ENCODE results near the gene AGAP3. TPM values are rescaled to one million over a fixed set of nuclear protein-coding genes. Genes with fewer than 3 reads are reported as not detected.

AGAP3 gene
- total RNA-seq, 2 donors from 2014 or later: 26.9 to 28.4 TPM

DNA sequence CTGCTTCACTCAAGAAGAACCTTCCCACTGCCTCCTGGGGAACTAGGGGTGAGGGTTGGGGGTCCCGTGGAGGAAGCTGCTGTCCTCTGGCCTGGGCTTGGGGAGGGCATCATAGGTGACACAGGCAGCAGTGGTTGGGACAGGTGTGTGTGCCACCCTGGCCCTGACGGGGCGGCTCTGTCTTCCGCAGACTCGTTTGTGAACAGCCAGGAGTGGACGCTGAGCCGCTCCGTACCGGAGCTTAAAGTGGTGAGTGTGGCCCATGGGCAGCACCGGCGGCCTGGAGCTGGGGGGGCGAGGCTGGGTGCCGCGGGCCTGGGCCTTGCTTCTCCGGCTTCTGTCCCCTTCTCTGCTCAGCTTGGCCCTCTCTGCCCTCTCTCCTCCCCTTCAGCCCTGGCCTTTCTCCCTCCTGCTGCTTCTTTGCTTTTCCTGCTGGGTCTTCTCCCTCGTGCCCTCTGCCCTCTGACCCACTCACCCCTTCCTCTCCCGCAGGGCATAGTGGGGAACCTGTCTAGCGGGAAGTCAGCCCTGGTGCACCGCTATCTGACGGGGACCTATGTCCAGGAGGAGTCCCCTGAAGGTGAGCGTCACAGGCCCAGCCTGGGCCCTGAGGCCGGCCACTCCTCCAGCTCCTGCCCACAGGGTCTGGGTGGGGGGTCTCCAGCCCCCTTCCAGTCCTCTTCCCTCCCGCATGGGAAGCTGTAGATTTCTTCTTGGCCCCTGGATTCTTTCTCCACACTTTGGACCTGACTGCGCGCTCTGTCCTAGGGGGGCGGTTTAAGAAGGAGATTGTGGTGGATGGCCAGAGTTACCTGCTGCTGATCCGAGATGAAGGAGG, 30.5 kb downstream of the AGAP3 start:
- Mint-ChIP-seq H3K36me3 (ENCODE audit: insufficient read depth in 2 of 2) (peaks cover 0 to 3% of the 10 kb centered on the region in 2 donors), H3K27me3 (ENCODE audit: low read depth) (peaks cover 14% of the 10 kb centered on the region), H3K9me3 (no peaks in the 10 kb centered on the region), H3K27ac (no peak overlapping the region), H3K4me3 (peak overlapping the region; percentile 60 to 66), H3K4me1 (ENCODE audit: low read depth) (no peaks in the 10 kb centered on the region)
- no peak for DNase-seq
- no peak for ATAC-seq (replicated peaks in 1 of 2)

DNA sequence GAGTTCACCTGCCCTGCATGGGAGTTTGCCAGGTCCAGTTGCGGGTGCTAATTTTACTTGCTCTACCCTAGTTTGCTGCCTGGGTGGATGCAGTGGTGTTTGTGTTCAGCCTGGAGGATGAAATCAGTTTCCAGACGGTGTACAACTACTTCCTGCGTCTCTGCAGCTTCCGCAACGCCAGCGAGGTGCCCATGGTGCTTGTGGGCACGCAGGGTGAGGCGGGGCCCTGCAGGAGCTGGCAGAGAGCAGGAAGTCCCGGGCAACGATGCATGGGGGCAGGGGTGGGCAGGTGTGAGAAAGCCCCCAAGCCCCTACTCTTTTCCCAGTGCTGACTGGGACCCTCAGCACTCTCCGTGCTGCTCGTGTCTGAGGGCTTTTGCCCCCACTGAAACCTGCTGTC, 31.3 kb downstream of the AGAP3 start:
- peaks cover 14% of the 10 kb centered on the region for H3K27me3 Mint-ChIP-seq (ENCODE audit: low read depth)
- DNase-seq (peak in 1 of 2 donors; percentile 25), ATAC-seq (replicated peaks in 1 of 2) (peak in 1 of 2 donors; percentile 50)
- peaks cover 0 to 3% of the 10 kb centered on the region in 2 donors for H3K36me3 Mint-ChIP-seq (ENCODE audit: insufficient read depth in 2 of 2)
- peak overlapping the region; percentile 60 to 66 for H3K4me3 Mint-ChIP-seq
- no peak overlapping the region for H3K27ac Mint-ChIP-seq
- H3K9me3 Mint-ChIP-seq: no peaks in the 10 kb centered on the region
- H3K4me1 Mint-ChIP-seq (ENCODE audit: low read depth): no peaks in the 10 kb centered on the region

DNA sequence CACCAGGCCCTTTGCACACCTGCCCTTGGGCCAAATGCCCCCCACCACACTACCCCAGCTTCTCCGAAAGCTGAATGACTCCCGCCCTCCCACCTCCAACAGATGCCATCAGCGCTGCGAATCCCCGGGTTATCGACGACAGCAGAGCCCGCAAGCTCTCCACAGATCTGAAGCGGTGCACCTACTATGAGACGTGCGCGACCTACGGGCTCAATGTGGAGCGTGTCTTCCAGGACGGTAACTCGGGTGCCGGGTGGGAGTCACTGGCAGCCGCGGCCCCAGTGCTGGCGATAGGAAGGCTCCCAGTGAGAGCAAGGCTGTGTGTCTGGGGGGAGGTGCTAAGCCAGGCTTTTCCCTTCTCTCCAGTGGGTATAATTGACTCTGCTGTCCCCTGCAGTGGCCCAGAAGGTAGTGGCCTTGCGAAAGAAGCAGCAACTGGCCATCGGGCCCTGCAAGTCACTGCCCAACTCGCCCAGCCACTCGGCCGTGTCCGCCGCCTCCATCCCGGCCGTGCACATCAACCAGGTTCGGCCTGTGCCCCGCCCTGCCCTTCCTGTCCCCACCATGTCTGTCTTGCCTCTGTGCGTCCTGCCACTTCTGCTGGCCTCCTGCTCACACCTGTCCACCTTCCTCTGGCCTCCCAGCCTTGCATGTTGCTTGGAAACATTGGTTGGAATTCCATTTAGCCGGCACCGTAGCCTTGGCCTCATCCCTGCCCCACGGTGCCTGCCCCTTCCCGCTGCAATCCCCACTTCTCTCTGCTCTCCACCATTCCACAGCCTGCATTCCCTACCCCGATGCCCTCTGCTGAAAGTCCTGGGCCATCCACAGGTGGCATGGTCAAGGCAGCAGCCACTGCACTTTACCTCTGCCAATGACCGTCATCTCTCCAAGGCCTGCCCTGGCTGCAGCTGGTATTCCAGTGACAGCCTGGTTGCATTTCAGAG, 32.1 kb downstream of the AGAP3 start:
- ATAC-seq (replicated peaks in 1 of 2): no peak
- H3K27ac Mint-ChIP-seq: no peak overlapping the region
- H3K4me1 Mint-ChIP-seq (ENCODE audit: low read depth): no peaks in the 10 kb centered on the region
- no peaks in the 10 kb centered on the region for H3K9me3 Mint-ChIP-seq
- H3K27me3 Mint-ChIP-seq (ENCODE audit: low read depth): peaks cover 6% of the 10 kb centered on the region
- peaks cover 0 to 3% of the 10 kb centered on the region in 2 donors for H3K36me3 Mint-ChIP-seq (ENCODE audit: insufficient read depth in 2 of 2)
- no peak for DNase-seq
- peak overlapping the region in 1 of 2 donors; percentile 56 for H3K4me3 Mint-ChIP-seq

DNA sequence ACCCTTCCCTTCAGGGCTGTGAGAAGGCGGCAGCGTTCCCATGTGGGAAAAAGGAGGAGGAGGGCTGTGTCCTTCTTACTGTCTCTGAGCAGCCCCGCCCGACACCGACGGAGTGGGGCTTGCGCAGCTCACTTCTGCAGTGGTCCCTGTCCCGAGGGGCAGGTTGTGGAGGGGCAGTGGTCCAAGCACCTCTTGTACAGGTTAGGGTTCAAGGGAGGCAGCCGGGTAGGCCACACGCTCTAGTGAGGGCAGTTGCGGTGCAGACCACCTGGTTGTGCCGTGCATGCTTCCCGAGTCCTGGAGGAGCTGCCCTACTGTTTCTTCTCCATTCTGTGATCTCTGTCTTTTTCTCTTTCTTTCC, 32.8 kb downstream of the AGAP3 start:
- H3K27me3 Mint-ChIP-seq (ENCODE audit: low read depth): no peaks in the 10 kb centered on the region
- DNase-seq (no peak), ATAC-seq (replicated peaks in 1 of 2) (no peak)
- no peaks in the 10 kb centered on the region for H3K9me3 Mint-ChIP-seq
- H3K4me1 Mint-ChIP-seq (ENCODE audit: low read depth): peaks cover 5% of the 10 kb centered on the region
- peaks cover 0 to 3% of the 10 kb centered on the region in 2 donors for H3K36me3 Mint-ChIP-seq (ENCODE audit: insufficient read depth in 2 of 2)
- H3K27ac Mint-ChIP-seq: no peak overlapping the region
- no peak overlapping the region for H3K4me3 Mint-ChIP-seq

DNA sequence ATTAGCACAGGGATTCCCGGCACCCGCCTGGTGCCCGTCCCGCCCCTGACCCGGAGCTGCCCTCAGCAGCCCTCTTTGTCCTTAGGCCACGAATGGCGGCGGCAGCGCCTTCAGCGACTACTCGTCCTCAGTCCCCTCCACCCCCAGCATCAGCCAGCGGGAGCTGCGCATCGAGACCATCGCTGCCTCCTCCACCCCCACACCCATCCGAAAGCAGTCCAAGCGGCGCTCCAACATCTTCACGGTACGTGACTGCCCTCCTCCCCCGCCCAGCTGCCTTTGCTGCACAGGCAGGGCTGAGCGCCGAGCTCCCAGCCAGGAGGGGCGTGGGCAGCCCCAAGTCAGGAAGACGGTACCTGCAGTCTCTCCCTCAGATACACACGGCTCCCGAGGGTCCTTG, 33.6 kb downstream of the AGAP3 start:
- no peak overlapping the region for H3K27ac Mint-ChIP-seq
- peaks cover 7% of the 10 kb centered on the region for H3K4me1 Mint-ChIP-seq (ENCODE audit: low read depth)
- H3K4me3 Mint-ChIP-seq: no peak overlapping the region
- H3K36me3 Mint-ChIP-seq (ENCODE audit: insufficient read depth in 2 of 2): peaks cover 0 to 3% of the 10 kb centered on the region in 2 donors
- ATAC-seq (replicated peaks in 1 of 2) (no peak), DNase-seq (no peak)
- no peaks in the 10 kb centered on the region for H3K27me3 Mint-ChIP-seq (ENCODE audit: low read depth)
- H3K9me3 Mint-ChIP-seq: no peaks in the 10 kb centered on the region

DNA sequence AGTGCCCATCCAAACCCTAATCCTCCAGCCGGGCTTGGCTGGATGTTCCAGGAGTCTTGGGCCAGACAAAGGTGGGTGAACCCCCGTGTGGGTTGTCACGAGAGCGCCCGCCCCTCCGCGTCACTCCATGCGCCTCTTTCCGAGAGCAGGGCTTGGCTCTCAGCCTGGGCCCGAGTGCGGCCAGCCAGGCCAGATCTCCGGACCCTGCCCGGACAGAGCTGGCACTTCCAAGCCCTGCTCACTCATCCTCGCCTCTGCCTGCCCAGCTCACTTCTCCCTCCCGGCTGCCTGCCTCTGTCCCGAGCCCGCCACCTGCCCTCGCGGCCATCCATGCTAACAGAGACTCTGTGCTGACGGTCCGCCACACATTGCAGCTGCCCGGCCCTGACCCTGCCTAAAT, 34.6 kb downstream of the AGAP3 start:
- H3K4me3 Mint-ChIP-seq: no peak overlapping the region
- peaks cover 0 to 3% of the 10 kb centered on the region in 2 donors for H3K36me3 Mint-ChIP-seq (ENCODE audit: insufficient read depth in 2 of 2)
- H3K9me3 Mint-ChIP-seq: no peaks in the 10 kb centered on the region
- no peaks in the 10 kb centered on the region for H3K27me3 Mint-ChIP-seq (ENCODE audit: low read depth)
- H3K4me1 Mint-ChIP-seq (ENCODE audit: low read depth): peaks cover 7% of the 10 kb centered on the region
- no peak for DNase-seq
- ATAC-seq (replicated peaks in 1 of 2): no peak
- no peak overlapping the region for H3K27ac Mint-ChIP-seq

DNA sequence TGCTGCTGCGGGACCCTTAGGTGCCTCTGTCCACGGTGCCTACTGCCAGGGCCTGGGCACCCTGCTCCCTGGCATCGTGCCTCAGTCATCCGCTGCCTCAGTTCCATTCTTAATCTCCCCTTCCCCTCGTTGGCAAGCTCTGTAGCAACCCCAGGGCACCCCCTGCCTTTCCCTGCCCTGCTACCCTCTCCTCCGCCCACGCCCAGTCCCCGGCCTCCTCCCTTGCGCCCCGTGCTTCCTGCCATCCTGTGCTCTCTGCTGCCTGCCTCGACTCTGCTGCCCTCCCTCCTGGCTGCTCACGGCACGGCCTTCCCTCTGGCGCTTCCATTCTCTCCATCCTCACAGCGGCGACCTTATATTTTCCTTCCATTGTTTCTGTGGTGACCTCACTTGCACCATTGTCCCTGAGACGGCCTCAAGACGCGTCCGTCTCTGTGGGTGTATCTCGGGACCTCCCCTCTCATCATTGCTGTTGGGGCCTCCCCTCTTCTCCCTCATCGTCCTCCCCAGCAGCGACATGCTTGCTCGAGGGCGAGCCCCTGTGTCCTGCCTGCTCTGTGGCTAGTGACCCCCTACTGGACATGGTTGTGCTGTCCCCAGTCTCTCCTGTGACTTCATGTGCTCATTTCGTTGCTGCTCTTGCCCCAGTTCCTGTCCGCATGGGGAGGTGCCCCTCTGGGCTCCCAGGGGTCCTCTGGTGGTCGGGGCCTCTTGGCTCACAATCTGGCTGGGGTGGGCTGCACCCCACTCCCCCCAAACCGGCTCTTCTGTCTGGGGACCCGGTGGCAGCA, 35.3 kb downstream of the AGAP3 start:
- Mint-ChIP-seq H3K4me3 (no peak overlapping the region), H3K4me1 (ENCODE audit: low read depth) (peaks cover 7% of the 10 kb centered on the region), H3K9me3 (no peaks in the 10 kb centered on the region), H3K36me3 (ENCODE audit: insufficient read depth in 2 of 2) (peaks cover 0 to 3% of the 10 kb centered on the region in 2 donors), H3K27ac (no peak overlapping the region), H3K27me3 (ENCODE audit: low read depth) (no peaks in the 10 kb centered on the region)
- DNase-seq (no peak), ATAC-seq (replicated peaks in 1 of 2) (no peak)

DNA sequence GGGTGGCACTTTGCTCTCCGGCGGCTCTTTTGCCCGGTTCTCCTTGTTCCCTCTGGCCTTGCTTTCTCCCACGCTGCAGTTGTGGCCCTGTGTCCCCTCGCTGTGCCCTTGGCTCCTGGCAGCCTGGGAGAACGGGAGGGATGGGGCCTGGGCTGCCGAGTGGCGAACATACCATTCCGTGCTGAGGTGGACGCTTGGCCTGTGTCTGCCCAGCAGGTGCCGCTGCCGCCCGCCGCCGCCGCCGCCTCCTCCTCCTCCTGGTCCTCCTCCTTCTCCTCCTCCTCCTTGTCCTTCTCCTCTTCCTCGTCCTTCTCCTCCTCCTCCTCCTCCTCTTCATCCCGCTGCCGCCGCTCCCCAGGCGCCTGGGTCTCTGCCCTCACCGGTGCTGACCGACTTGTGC, 36.0 kb downstream of the AGAP3 start:
- ATAC-seq (replicated peaks in 1 of 2): no peak
- DNase-seq: no peak
- peaks cover 0 to 3% of the 10 kb centered on the region in 2 donors for H3K36me3 Mint-ChIP-seq (ENCODE audit: insufficient read depth in 2 of 2)
- no peak overlapping the region for H3K27ac Mint-ChIP-seq
- H3K9me3 Mint-ChIP-seq: no peaks in the 10 kb centered on the region
- H3K27me3 Mint-ChIP-seq (ENCODE audit: low read depth): no peaks in the 10 kb centered on the region
- no peak overlapping the region for H3K4me3 Mint-ChIP-seq
- peaks cover 7% of the 10 kb centered on the region for H3K4me1 Mint-ChIP-seq (ENCODE audit: low read depth)

DNA sequence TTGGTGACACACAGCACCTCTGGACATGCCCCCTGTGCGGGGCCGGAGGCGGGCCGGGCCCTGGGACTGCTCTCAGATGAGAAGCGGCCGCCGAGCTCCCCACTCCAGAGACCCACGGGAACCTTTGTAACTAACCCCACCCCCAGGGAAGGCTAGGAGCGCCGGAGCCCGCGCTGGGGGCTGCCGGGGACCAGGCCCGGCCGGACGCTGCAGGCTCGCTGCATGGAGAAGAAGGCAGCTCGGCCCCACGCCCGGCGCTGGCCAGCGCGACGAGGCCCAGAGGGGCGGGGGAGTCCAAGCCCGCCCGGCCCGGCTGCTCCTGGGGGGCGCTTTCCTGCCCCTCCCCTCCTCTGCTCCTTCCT, 36.5 kb downstream of the AGAP3 start:
- ATAC-seq (replicated peaks in 1 of 2): no peak
- H3K27ac Mint-ChIP-seq: no peak overlapping the region
- peaks cover 0 to 3% of the 10 kb centered on the region in 2 donors for H3K36me3 Mint-ChIP-seq (ENCODE audit: insufficient read depth in 2 of 2)
- H3K9me3 Mint-ChIP-seq: no peaks in the 10 kb centered on the region
- H3K4me1 Mint-ChIP-seq (ENCODE audit: low read depth): peaks cover 7% of the 10 kb centered on the region
- DNase-seq: no peak
- H3K27me3 Mint-ChIP-seq (ENCODE audit: low read depth): no peaks in the 10 kb centered on the region
- no peak overlapping the region for H3K4me3 Mint-ChIP-seq

DNA sequence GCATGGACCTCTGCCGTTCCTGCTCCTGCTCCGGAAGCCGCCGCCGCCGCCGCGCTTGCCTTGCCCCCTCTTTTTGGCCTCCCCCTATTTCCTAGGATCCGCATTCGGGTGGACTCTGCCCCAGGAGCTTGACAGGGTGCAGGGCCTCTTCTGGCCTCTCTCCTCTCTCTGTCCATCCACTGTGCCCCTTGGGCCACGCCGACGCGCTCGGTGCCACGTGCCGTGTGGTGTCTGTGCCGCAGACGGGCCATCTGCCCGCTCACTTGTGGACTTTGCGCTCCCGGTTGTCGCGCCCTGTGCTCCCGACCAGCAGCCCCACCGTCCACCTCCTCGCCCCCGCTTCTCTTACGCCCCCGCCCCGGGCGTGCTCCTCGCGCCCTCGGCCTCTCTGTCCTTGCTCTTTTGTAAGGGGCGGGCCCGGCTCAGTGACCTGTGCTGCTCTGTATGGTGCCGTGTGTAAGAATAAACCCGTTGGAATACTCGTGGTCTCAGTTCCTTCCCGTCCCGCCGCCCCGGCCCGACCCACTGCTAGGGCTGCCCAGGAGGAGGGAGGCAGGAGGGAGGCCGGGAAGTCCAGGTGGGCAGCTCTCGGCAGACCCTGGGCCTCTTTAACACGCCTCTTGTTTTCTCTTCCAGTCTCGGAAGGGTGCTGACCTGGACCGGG, 37.0 kb downstream of the AGAP3 start:
- ATAC-seq (replicated peaks in 1 of 2) (no peak), DNase-seq (no peak)
- H3K9me3 Mint-ChIP-seq: no peaks in the 10 kb centered on the region
- H3K4me1 Mint-ChIP-seq (ENCODE audit: low read depth): peaks cover 7% of the 10 kb centered on the region
- no peak overlapping the region for H3K4me3 Mint-ChIP-seq
- peaks cover 0 to 3% of the 10 kb centered on the region in 2 donors for H3K36me3 Mint-ChIP-seq (ENCODE audit: insufficient read depth in 2 of 2)
- H3K27ac Mint-ChIP-seq: no peak overlapping the region
- no peaks in the 10 kb centered on the region for H3K27me3 Mint-ChIP-seq (ENCODE audit: low read depth)

DNA sequence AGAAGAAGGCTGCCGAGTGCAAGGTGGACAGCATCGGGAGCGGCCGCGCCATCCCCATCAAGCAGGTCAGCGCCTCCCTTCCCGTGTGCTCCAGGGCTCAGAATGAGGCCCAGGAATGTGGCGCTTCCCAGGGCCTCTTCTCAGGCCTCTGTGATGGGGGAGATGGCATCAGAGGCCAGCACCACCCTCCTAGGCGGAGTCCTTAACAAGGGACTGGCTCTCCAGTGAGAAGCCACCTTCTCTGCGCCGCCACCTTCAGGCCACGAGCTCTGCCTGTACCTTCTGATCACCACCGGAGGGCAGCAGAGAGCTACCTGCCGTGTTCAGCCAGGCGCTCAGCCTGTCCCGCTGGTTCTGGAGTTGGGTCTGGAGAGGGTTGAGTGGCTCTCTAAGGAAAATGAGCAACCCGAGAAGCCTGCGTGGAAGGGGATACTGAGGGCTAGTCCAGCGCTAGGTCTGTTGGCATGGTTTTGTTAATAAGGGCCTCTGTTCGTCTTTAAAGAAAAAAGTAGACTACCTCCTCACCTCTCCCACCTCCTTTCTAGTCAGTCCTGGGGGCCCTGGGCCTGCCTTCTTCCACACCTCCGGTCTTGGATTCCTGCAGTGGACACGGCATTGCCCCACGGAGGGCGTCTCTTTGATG, 37.7 kb downstream of the AGAP3 start:
- Mint-ChIP-seq H3K27me3 (ENCODE audit: low read depth) (no peaks in the 10 kb centered on the region), H3K9me3 (no peaks in the 10 kb centered on the region), H3K4me1 (ENCODE audit: low read depth) (peaks cover 7% of the 10 kb centered on the region), H3K27ac (no peak overlapping the region), H3K4me3 (no peak overlapping the region), H3K36me3 (ENCODE audit: insufficient read depth in 2 of 2) (peaks cover 0 to 2% of the 10 kb centered on the region in 2 donors)
- ATAC-seq (replicated peaks in 1 of 2): peak; percentile 92 to 93
- peak; percentile 83 to 84 for DNase-seq

DNA sequence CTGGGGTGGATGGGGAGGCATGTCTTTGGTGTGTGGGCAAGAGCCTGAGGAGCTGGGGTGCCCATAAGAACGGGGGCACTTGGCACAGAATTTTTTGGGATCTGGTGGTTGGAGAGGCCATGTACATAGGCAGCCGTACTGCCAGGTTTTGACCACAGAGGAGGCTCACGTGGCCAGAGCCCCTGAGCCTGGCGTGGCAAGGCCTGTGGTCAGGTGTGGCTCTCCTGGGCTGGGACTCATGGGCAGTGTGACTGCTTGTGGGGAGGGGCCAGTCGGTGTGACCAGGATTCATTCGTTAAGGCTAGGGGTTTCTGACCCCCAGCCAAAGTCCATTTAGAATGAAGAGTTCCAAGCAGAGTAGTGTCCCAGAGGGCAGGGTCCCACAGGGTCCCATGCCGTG, 38.2 kb downstream of the AGAP3 start:
- peaks cover 7% of the 10 kb centered on the region for H3K4me1 Mint-ChIP-seq (ENCODE audit: low read depth)
- peaks cover 0 to 2% of the 10 kb centered on the region in 2 donors for H3K36me3 Mint-ChIP-seq (ENCODE audit: insufficient read depth in 2 of 2)
- no peak overlapping the region for H3K4me3 Mint-ChIP-seq
- H3K9me3 Mint-ChIP-seq: no peaks in the 10 kb centered on the region
- no peaks in the 10 kb centered on the region for H3K27me3 Mint-ChIP-seq (ENCODE audit: low read depth)
- no peak overlapping the region for H3K27ac Mint-ChIP-seq
- ATAC-seq (replicated peaks in 1 of 2) (no peak), DNase-seq (no peak)
